ENCODE measurements around the gene RIPPLY3.

The RIPPLY3 gene

GRCh38 chr21:37006486-37007291 lies at the start of gene RIPPLY3:
RIPPLY3 (plus strand) TSS chr21:37006702; CDS start chr21:37006773, 71 bp downstream.
- DNase-seq, result peak; percentile 20

- no peak for DNase-seq
These were observed 47.3 kb upstream of the RIPPLY3 start for GRCh38 chr21:36959020-36959835.

- no peak for DNase-seq
These were observed 45.7 kb upstream of the RIPPLY3 start for GRCh38 chr21:36960676-36961284.

- DNase-seq, result no peak
These were observed 44.3 kb upstream of the RIPPLY3 start for GRCh38 chr21:36962098-36962780.

GRCh38 chr21:36964398-36964797 lies 42.1 kb upstream of the RIPPLY3 start:
- DNase-seq, result no peak

- no peak for DNase-seq
These were observed 41.4 kb upstream of the RIPPLY3 start for GRCh38 chr21:36964827-36965719.

- no peak for DNase-seq
These were observed 40.8 kb upstream of the RIPPLY3 start for GRCh38 chr21:36965720-36966065.

GRCh38 chr21:36966066-36966820 lies 40.3 kb upstream of the RIPPLY3 start, which contains the start of gene HLCS:
HLCS (minus strand) TSS chr21:36966669; CDS start chr21:36966638, 31 bp downstream.
- peak; percentile 82 for DNase-seq

- no peak for DNase-seq
These were observed 39.4 kb upstream of the RIPPLY3 start for GRCh38 chr21:36966821-36967768.

- no peak for DNase-seq
These were observed 38.1 kb upstream of the RIPPLY3 start for GRCh38 chr21:36968414-36968813.

- no peak for DNase-seq
These were observed 37.5 kb upstream of the RIPPLY3 start for GRCh38 chr21:36968976-36969375.

- no peak for DNase-seq
These were observed 32.3 kb upstream of the RIPPLY3 start for GRCh38 chr21:36973986-36974850.

- DNase-seq, result no peak
These were observed 31.7 kb upstream of the RIPPLY3 start for GRCh38 chr21:36974851-36975192.

- no peak for DNase-seq
These were observed 30.2 kb upstream of the RIPPLY3 start for GRCh38 chr21:36976228-36976861.

GRCh38 chr21:36976882-36977651 lies 29.4 kb upstream of the RIPPLY3 start:
- DNase-seq, result peak; percentile 47

- DNase-seq, result peak; percentile 36
These were observed 26.0 kb upstream of the RIPPLY3 start for GRCh38 chr21:36980280-36981048.

- DNase-seq, result no peak
These were observed 25.5 kb upstream of the RIPPLY3 start for GRCh38 chr21:36981049-36981391.
